GM21786 (cell line): ENCODE results near the gene DARS2.

Source experiments
- ATAC-seq: cut with Tn5 transposase; IDR thresholded peaks from one replicate; pipeline ENCODE4 v1.9.1; 2021; ENCODE audit not compliant: unreplicated experiment

DARS2 gene

GRCh38 chr1:173886746-173887611 lies 62.5 kb downstream of the DARS2 start:
- ATAC-seq = no peak

GRCh38 chr1:173887627-173888026 lies 63.2 kb downstream of the DARS2 start:
- no peak for ATAC-seq

- no peak for ATAC-seq
These were observed 64.3 kb downstream of the DARS2 start for GRCh38 chr1:173888749-173889148.

GRCh38 chr1:173889885-173890284 lies 65.4 kb downstream of the DARS2 start:
- no peak for ATAC-seq

GRCh38 chr1:173893611-173894010 lies 69.1 kb downstream of the DARS2 start:
- no peak for ATAC-seq

- ATAC-seq = no peak
These were observed 69.7 kb downstream of the DARS2 start for GRCh38 chr1:173894189-173894588.

GRCh38 chr1:173900427-173900826 lies 76.0 kb downstream of the DARS2 start:
- ATAC-seq = no peak

- ATAC-seq = no peak
These were observed 76.5 kb downstream of the DARS2 start for GRCh38 chr1:173900992-173901391.

GRCh38 chr1:173903827-173904531 lies 79.5 kb downstream of the DARS2 start:
- no peak for ATAC-seq
